Caco-2 (cell line): ENCODE data around the gene ZBTB24. TPM values are rescaled to one million over a fixed set of nuclear protein-coding genes. Genes with fewer than 3 reads are reported as not detected.

Source experiments
- BruUV-seq: library from RNA; stranded (reverse); fragments of 400-500 nt; replicated peaks from 2 replicates; lab custom pipeline; 2021; lab: Mats Ljungman, UMichigan
- CTCF ChIA-PET: fragments of 300-600 bp; sonication (Branson Sonifier 250); formaldehyde crosslinking; loops from one replicate; lab custom pipeline; 2022; ENCODE audit warnings: antibody characterized with exemption; lab: Charles Lee
- POLR2A ChIA-PET: fragments of 300-600 bp; sonication (Branson Sonifier 250); formaldehyde crosslinking; loops from one replicate; lab custom pipeline; 2022; ENCODE audit warnings: antibody characterized with exemption; lab: Charles Lee
- DNase-seq, 2 experiments: peaks; one replicate each; pipeline versions ENCODE4 v3.0.0 to v3.0.0-alpha.2; 2020 to 2022
- H3K27me3 ChIP-seq: replicated peaks from 2 replicates; pipeline ENCODE4 v1.6.0; 2011; ENCODE audit warnings: low read length; ENCODE audit not compliant: control insufficient read depth, insufficient read depth
- H3K36me3 ChIP-seq: 2 replicates; pipeline ENCODE4 v1.5.1; 2011; ENCODE audit warnings: low read length; ENCODE audit not compliant: control insufficient read depth, insufficient read depth
- H3K4me1 ChIP-seq: fragments of 250-450 bp; sonication (Bioruptor Pico); 2 replicates; pipeline ENCODE4 v1.5.1; 2020; ENCODE audit warnings: mild to moderate bottlenecking
- H3K4me3 ChIP-seq: 2 replicates; pipeline ENCODE4 v1.5.1; 2011; ENCODE audit warnings: low read depth, mild to moderate bottlenecking, control low read depth, low read length
- H3K9me3 ChIP-seq: fragments of 250-450 bp; sonication (Bioruptor Pico); 2 replicates; pipeline ENCODE4 v1.5.1; 2020; ENCODE audit warnings: mild to moderate bottlenecking, moderate library complexity
- H3K27ac Mint-ChIP-seq: one replicate; pipeline ENCODE4 v1.8.0; 2022; ENCODE audit warnings: mixed read lengths; ENCODE audit not compliant: unreplicated experiment
- H3K27me3 Mint-ChIP-seq: one replicate; pipeline ENCODE4 v1.8.0; 2022; ENCODE audit warnings: mixed read lengths; ENCODE audit not compliant: insufficient read depth, unreplicated experiment
- H3K36me3 Mint-ChIP-seq: one replicate; pipeline ENCODE4 v1.8.0; 2022; ENCODE audit warnings: mild to moderate bottlenecking, mixed read lengths; ENCODE audit not compliant: insufficient read depth, unreplicated experiment
- H3K4me1 Mint-ChIP-seq: one replicate; pipeline ENCODE4 v1.8.0; 2022; ENCODE audit warnings: low read depth, mixed read lengths; ENCODE audit not compliant: unreplicated experiment
- H3K4me3 Mint-ChIP-seq: one replicate; pipeline ENCODE4 v1.8.0; 2022; ENCODE audit warnings: mild to moderate bottlenecking, moderate library complexity, mixed read lengths; ENCODE audit not compliant: unreplicated experiment
- H3K9me3 Mint-ChIP-seq: one replicate; pipeline ENCODE4 v1.8.0; 2022; ENCODE audit warnings: mixed read lengths; ENCODE audit not compliant: unreplicated experiment
- intact Hi-C: fragments of 100-400 bp; cut with micrococcal nuclease; formaldehyde crosslinking; loops from one replicate; pipeline ENCODE4 v1.10.0; 2022; ENCODE audit not compliant: unreplicated experiment
- total RNA-seq: library from RNA; stranded (reverse); gene quantifications from 2 replicates; pipeline ENCODE4 v1.2.3, GENCODE V29; 2022
- TF ChIP-seq, protein P1 (sequence below), 2 experiments: fragments of 200-600 bp in 1 of 2; IDR thresholded peaks; 1 replicate in 1 of 2; 2 replicates in 1 of 2; pipeline versions ENCODE4 v1.5.1 to v1.8.0; 2011 to 2022; ENCODE audit warnings: antibody characterized with exemption in 1 of 2, control low read depth in 1 of 2, inconsistent platforms in 1 of 2, low read depth in 1 of 2, low read length in 1 of 2, mild to moderate bottlenecking in 1 of 2, moderate library complexity in 1 of 2; ENCODE audit not compliant: insufficient read depth in 1 of 2, severe bottlenecking in 1 of 2, unreplicated experiment in 1 of 2

ZBTB24 gene
- total RNA-seq, 1 experiment from 2014 or later, result 10.3 TPM

- peaks cover 22% of the 10 kb centered on the region for H3K36me3 Mint-ChIP-seq
- no peak overlapping the region for H3K4me3 ChIP-seq
- ChIA-PET CTCF (no interaction called here), POLR2A (no interaction called here)
- no peaks in the 10 kb centered on the region for H3K4me1 Mint-ChIP-seq
- no TSS peak for BruUV-seq
- no peaks in the 10 kb centered on the region for H3K27me3 ChIP-seq
- no peaks in the 10 kb centered on the region for H3K27me3 Mint-ChIP-seq
- intact Hi-C loops, result no loop called here
- no peaks in the 10 kb centered on the region for H3K9me3 Mint-ChIP-seq
- H3K27ac Mint-ChIP-seq, result no peak overlapping the region
- TF ChIP-seq, protein P1, sequence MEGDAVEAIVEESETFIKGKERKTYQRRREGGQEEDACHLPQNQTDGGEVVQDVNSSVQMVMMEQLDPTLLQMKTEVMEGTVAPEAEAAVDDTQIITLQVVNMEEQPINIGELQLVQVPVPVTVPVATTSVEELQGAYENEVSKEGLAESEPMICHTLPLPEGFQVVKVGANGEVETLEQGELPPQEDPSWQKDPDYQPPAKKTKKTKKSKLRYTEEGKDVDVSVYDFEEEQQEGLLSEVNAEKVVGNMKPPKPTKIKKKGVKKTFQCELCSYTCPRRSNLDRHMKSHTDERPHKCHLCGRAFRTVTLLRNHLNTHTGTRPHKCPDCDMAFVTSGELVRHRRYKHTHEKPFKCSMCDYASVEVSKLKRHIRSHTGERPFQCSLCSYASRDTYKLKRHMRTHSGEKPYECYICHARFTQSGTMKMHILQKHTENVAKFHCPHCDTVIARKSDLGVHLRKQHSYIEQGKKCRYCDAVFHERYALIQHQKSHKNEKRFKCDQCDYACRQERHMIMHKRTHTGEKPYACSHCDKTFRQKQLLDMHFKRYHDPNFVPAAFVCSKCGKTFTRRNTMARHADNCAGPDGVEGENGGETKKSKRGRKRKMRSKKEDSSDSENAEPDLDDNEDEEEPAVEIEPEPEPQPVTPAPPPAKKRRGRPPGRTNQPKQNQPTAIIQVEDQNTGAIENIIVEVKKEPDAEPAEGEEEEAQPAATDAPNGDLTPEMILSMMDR (IDR thresholded peaks at IDR 0.05; ENCODE audit: insufficient read depth in 1 of 2, low read depth in 1 of 2, low read length in 1 of 2, severe bottlenecking in 1 of 2, unreplicated experiment in 1 of 2), result no peak
- H3K4me1 ChIP-seq, result peaks cover 13% of the 10 kb centered on the region
- DNase-seq, result no peak
- no peaks in the 10 kb centered on the region for H3K9me3 ChIP-seq
- H3K36me3 ChIP-seq, result no peaks in the 10 kb centered on the region
- H3K4me3 Mint-ChIP-seq, result no peak overlapping the region
These were observed 24.1 kb downstream of the ZBTB24 start for GRCh38 chr6:109458774-109459531.

DNA sequence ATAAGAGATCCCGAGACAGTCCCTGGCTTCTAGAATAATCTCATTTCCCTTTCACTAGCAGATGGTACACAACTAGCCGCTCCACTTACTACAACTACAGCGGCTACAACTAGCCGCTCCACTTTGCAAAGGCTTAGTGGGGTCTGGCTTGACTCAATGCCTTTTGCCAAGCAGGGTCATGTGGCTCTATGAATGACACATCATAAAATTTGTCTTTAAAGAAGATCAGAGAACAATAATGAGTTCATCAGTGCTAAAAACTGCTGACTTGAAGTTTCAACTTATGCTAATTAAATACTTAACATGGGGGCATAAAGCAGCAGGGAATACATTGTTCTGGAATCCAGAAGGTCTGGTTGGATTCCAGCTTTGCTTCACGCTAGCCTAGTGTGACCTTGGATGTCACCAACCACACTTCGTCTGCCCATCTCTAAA, 25.4 kb downstream of the ZBTB24 start:
- H3K27ac Mint-ChIP-seq, result no peak overlapping the region
- intact Hi-C loops, result no loop called here
- no peaks in the 10 kb centered on the region for H3K9me3 ChIP-seq
- DNase-seq, result no peak
- H3K27me3 Mint-ChIP-seq, result no peaks in the 10 kb centered on the region
- POLR2A ChIA-PET, result no interaction called here
- no peaks in the 10 kb centered on the region for H3K4me1 Mint-ChIP-seq
- H3K9me3 Mint-ChIP-seq, result no peaks in the 10 kb centered on the region
- BruUV-seq, result no TSS peak
- peaks cover 13% of the 10 kb centered on the region for H3K4me1 ChIP-seq
- no peak overlapping the region for H3K4me3 ChIP-seq
- TF ChIP-seq, protein P1 (IDR thresholded peaks at IDR 0.05; ENCODE audit: insufficient read depth in 1 of 2, low read depth in 1 of 2, low read length in 1 of 2, severe bottlenecking in 1 of 2, unreplicated experiment in 1 of 2), result no peak
- H3K36me3 ChIP-seq, result no peaks in the 10 kb centered on the region
- no peaks in the 10 kb centered on the region for H3K27me3 ChIP-seq
- H3K4me3 Mint-ChIP-seq, result no peak overlapping the region
- peaks cover 10% of the 10 kb centered on the region for H3K36me3 Mint-ChIP-seq
- CTCF ChIA-PET, result no interaction called here

DNA sequence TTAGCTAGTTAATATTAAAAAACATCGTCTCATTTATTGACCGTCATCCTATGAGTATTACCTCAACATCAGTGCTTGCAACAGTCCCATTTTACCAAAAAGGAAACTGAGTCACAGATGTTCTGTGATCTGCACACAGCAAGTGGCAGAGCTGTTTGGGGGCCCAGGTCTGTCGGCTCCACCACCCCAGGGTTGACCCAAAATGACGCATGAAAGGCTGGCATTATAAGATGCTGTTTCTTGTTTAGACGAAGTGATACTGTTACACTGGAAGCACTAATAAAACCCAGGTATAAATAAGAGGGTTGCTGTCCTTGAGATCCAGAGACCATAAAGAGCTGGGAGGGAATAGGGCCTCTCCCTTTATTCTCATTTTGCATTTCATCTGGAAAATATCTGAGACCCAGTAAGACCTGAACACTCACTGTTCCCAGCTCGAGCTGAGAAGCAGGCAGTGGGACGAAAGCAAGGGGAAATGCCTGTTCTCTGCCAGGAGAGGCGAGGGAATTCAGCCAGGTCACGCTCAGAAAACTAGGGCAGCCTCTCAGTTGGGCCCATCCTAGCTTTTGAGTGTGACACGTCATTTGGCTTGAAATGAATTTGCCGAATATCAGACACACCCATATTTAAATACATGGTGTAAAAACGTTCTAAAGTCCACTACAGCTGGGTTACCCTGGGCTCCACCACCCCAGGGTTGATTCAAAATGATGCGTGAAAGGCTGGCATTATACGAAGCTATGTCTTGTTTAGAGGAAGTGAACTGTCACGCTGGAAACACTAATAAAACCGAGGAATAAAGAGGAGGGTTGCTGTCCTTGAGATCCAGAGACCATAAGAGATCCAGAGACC, 26.1 kb downstream of the ZBTB24 start:
- no peaks in the 10 kb centered on the region for H3K9me3 ChIP-seq
- Mint-ChIP-seq H3K27me3 (no peaks in the 10 kb centered on the region), H3K4me3 (peak overlapping the region; percentile 99), H3K9me3 (no peaks in the 10 kb centered on the region), H3K4me1 (no peaks in the 10 kb centered on the region), H3K27ac (no peak overlapping the region), H3K36me3 (peaks cover 4% of the 10 kb centered on the region)
- no peaks in the 10 kb centered on the region for H3K36me3 ChIP-seq
- H3K4me1 ChIP-seq, result peaks cover 13% of the 10 kb centered on the region
- H3K4me3 ChIP-seq, result no peak overlapping the region
- POLR2A ChIA-PET, result no interaction called here
- H3K27me3 ChIP-seq, result no peaks in the 10 kb centered on the region
- TF ChIP-seq, protein P1 (IDR thresholded peaks at IDR 0.05; ENCODE audit: insufficient read depth in 1 of 2, low read depth in 1 of 2, low read length in 1 of 2, severe bottlenecking in 1 of 2, unreplicated experiment in 1 of 2), result no peak
- no peak for DNase-seq
- no TSS peak for BruUV-seq
- CTCF ChIA-PET, result no interaction called here
- intact Hi-C loops, result no loop called here
